ENCODE measurements around the gene RPS4Y1.

GRCh38 chrY:2854145-2854774 is 12.9 kb downstream of the RPS4Y1 start:
- TF ChIP-seq CTCF (IDR thresholded peaks at IDR 0.05) (no peak), POLR2A (IDR thresholded peaks at IDR 0.05) (no peak)

Data from breast epithelium (tissue), 3 donors.